A673 (cell line): ENCODE results near the gene GP5. TPM values are rescaled to one million over a fixed set of nuclear protein-coding genes. Genes with fewer than 3 reads are reported as not detected.

Experiments used
- BruUV-seq: library from RNA; stranded (reverse); fragments of 400-500 nt; replicated peaks from 2 replicates; lab custom pipeline; 2021; lab: Mats Ljungman, UMichigan
- CTCF ChIA-PET: fragments of 300-600 bp; sonication (Branson Sonifier 250); formaldehyde crosslinking; loops from one replicate; lab custom pipeline; 2022; ENCODE audit warnings: antibody characterized with exemption; lab: Charles Lee
- POLR2A ChIA-PET: fragments of 300-600 bp; sonication (Branson Sonifier 250); formaldehyde crosslinking; loops from one replicate; lab custom pipeline; 2022; ENCODE audit warnings: antibody characterized with exemption; ENCODE audit not compliant: low non-redundant PET; lab: Charles Lee
- DNase-seq: peaks from one replicate; pipeline ENCODE4 v3.0.0-alpha.2; 2015; ENCODE audit warnings: low spot score
- H3K27ac ChIP-seq: fragments of 200-600 bp; sonication (generic); 2 replicates; pipeline ENCODE4 v1.5.1; 2016; ENCODE audit warnings: mixed run types, low read depth, mild to moderate bottlenecking, mixed read lengths, antibody characterized with exemption, low read length; ENCODE audit not compliant: poor library complexity, severe bottlenecking
- H3K27me3 ChIP-seq: fragments of 200-600 bp; sonication (generic); replicated peaks from 2 replicates; pipeline ENCODE4 v1.6.1; 2017; ENCODE audit warnings: mixed run types, low read depth, mild to moderate bottlenecking, mixed read lengths, antibody characterized with exemption, low read length; ENCODE audit not compliant: insufficient read depth, poor library complexity
- H3K36me3 ChIP-seq: fragments of 200-600 bp; sonication (generic); 2 replicates; pipeline ENCODE4 v1.6.1; 2016; ENCODE audit warnings: mixed run types, mild to moderate bottlenecking, mixed read lengths, antibody characterized with exemption, low read length; ENCODE audit not compliant: insufficient read depth, poor library complexity, severe bottlenecking
- H3K4me1 ChIP-seq: fragments of 200-600 bp; sonication (generic); 2 replicates; pipeline ENCODE4 v1.6.1; 2017; ENCODE audit warnings: mixed run types, mild to moderate bottlenecking, mixed read lengths, antibody characterized with exemption, low read length; ENCODE audit not compliant: insufficient read depth, poor library complexity, severe bottlenecking
- H3K4me3 ChIP-seq: fragments of 200-600 bp; sonication (generic); 2 replicates; pipeline ENCODE4 v1.5.1; 2016; ENCODE audit warnings: low read depth, mixed run types, mild to moderate bottlenecking, mixed read lengths, low read length; ENCODE audit not compliant: poor library complexity, severe bottlenecking
- H3K9me3 ChIP-seq: fragments of 200-600 bp; sonication (generic); 2 replicates; pipeline ENCODE4 v1.6.1; 2016; ENCODE audit warnings: mixed run types, low read depth, mild to moderate bottlenecking, mixed read lengths, antibody characterized with exemption, low read length; ENCODE audit not compliant: poor library complexity, severe bottlenecking
- EZH2 ChIP-seq: fragments of 200-600 bp; sonication (generic); IDR thresholded peaks from 2 replicates; pipeline ENCODE4 v1.6.1; 2017; ENCODE audit warnings: borderline replicate concordance, low read depth, mild to moderate bottlenecking, mixed read lengths, antibody characterized with exemption, low read length; ENCODE audit not compliant: poor library complexity, severe bottlenecking
- intact Hi-C: fragments of 100-400 bp; cut with micrococcal nuclease; formaldehyde crosslinking; loops from one replicate; pipeline ENCODE4 v1.10.0; 2022; ENCODE audit not compliant: unreplicated experiment
- total RNA-seq: library from RNA; stranded (reverse); gene quantifications from 2 replicates; pipeline ENCODE4 v1.2.3, GENCODE V29; 2021
- TF ChIP-seq, protein P1 (sequence below): fragments of 300-800, 200-600 bp; sonication (generic); conservative IDR thresholded peaks from 2 replicates; pipeline ENCODE4 v1.5.1; 2017; ENCODE audit warnings: low read depth, mild to moderate bottlenecking, antibody characterized with exemption, low read length, moderate library complexity, mixed read lengths

The GP5 gene
- total RNA-seq, 1 experiment from 2014 or later: 0.11 TPM

DNA sequence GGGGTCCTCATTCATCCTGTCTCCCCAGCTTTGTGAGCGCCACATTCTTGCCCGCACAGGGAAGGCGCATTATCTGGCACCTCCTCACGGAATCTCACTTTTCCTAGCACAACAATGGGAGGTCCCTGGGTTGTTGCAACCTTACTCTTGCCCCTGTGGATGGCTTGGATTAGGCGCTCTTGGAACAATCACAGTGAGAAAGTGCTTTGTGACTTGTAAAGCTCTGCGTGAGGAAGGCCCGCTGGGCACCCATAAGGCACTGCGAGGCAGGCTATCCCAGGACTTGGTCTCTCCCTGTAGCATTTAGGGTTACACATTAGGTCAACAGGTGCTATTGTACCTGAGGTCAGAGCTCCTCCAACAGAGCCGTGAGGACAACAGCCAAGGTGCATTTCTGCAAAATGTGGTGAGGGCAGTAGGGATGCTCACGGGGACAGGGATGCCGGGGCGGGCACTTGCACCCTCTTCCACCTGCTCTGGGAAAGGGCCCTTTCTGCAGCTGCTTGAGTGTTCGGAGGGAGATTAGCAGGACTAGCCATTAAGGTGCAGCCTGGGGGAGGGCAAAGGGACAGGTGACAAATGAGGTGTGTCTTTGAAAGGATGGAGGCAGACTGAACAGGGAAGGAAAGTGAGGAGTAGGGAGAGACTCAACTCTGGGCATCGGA lies 15.7 kb downstream of the GP5 start:
- Histone ChIP-seq H3K4me1 (peaks cover 6% of the 10 kb centered on the region), H3K27ac (no peak overlapping the region), H3K27me3 (no peaks in the 10 kb centered on the region), H3K36me3 (no peaks in the 10 kb centered on the region), H3K4me3 (no peak overlapping the region), H3K9me3 (no peaks in the 10 kb centered on the region)
- ChIA-PET CTCF (no interaction called here), POLR2A (interaction anchor here (0.5 kb wide), 1 partner anchor 26 kb away, joined by 4 read pairs; no protein-coding TSS in a partner anchor)
- no peak for TF ChIP-seq EZH2
- TF ChIP-seq, protein P1, sequence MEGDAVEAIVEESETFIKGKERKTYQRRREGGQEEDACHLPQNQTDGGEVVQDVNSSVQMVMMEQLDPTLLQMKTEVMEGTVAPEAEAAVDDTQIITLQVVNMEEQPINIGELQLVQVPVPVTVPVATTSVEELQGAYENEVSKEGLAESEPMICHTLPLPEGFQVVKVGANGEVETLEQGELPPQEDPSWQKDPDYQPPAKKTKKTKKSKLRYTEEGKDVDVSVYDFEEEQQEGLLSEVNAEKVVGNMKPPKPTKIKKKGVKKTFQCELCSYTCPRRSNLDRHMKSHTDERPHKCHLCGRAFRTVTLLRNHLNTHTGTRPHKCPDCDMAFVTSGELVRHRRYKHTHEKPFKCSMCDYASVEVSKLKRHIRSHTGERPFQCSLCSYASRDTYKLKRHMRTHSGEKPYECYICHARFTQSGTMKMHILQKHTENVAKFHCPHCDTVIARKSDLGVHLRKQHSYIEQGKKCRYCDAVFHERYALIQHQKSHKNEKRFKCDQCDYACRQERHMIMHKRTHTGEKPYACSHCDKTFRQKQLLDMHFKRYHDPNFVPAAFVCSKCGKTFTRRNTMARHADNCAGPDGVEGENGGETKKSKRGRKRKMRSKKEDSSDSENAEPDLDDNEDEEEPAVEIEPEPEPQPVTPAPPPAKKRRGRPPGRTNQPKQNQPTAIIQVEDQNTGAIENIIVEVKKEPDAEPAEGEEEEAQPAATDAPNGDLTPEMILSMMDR: no peak
- no peak for DNase-seq
- intact Hi-C loops: no loop called here
- no TSS peak for BruUV-seq

DNA sequence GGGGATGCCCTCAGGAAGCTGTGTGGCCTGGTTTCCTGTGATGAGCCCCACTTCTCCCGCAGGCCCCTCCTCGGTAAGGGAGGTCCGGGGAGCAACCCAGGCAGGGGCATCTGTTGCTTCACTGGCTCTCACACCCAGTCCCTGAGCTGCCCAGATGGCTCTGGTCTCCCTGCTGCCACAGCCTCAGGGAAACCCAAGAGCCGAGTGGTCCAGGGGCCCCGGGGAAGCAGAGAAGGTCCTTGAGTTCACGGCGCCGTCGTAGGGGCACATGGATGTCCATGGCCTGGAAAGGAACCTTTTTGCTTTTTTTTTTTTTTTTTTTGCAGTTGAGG lies 16.2 kb downstream of the GP5 start:
- H3K4me1 ChIP-seq: peaks cover 6% of the 10 kb centered on the region
- intact Hi-C loops: no loop called here
- no peaks in the 10 kb centered on the region for H3K9me3 ChIP-seq
- no peak for DNase-seq
- no peaks in the 10 kb centered on the region for H3K36me3 ChIP-seq
- BruUV-seq: no TSS peak
- TF ChIP-seq, protein P1: no peak
- TF ChIP-seq EZH2: no peak
- ChIA-PET CTCF (no interaction called here), POLR2A (no interaction called here)
- no peak overlapping the region for H3K27ac ChIP-seq
- H3K4me3 ChIP-seq: no peak overlapping the region
- no peaks in the 10 kb centered on the region for H3K27me3 ChIP-seq

DNA sequence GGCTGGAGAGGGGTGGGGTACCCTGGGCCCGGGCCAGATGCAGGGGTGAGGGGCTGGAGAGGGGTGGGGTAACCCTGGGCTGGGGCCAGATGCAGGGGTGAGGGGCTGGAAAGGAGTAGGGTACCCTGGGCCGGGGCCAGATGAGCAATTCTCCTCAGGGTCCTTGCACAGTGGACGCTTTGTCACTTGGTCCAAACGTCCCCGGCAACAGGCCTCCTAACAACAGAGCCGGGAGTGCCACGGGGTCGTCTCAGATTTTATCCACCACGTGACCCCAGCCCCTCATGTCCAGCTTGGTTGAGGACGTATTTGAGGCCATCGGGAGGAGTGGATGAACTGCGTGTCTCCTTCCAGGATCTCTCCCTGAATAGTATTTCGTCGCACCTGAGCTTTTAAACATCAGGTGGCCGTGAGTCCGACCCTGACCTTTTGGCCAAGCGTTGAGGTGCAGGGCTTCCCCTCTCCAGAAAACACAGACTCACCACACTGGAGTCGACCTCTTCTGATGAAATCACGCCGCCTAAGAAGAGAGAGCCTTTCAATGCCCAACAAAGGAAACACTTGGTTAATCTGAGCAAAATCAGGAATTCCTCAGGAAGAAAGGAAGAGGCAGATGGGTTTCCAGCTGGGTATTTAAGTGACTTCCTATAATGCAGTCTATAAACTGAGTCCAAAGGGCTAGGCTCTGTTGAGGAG lies 16.7 kb downstream of the GP5 start:
- H3K4me3 ChIP-seq: no peak overlapping the region
- intact Hi-C loops: no loop called here
- H3K36me3 ChIP-seq: no peaks in the 10 kb centered on the region
- peaks cover 6% of the 10 kb centered on the region for H3K4me1 ChIP-seq
- DNase-seq: no peak
- H3K27me3 ChIP-seq: no peaks in the 10 kb centered on the region
- H3K27ac ChIP-seq: peak overlapping the region; percentile 0
- POLR2A ChIA-PET: no interaction called here
- no TSS peak for BruUV-seq
- CTCF ChIA-PET: no interaction called here
- no peaks in the 10 kb centered on the region for H3K9me3 ChIP-seq
- TF ChIP-seq, protein P1: no peak
- no peak for TF ChIP-seq EZH2
